Measurements from ENCODE around the gene TMEM208. TPM values are rescaled to one million over a fixed set of nuclear protein-coding genes. Genes with fewer than 3 reads are reported as not detected.

Gene TMEM208
- total and polyA plus RNA-seq, 2 of the 13 experiments (the other 11 are each of a cell fraction or from before 2014, with no cell fraction given) = 58.8 to 72.9 TPM

DNA sequence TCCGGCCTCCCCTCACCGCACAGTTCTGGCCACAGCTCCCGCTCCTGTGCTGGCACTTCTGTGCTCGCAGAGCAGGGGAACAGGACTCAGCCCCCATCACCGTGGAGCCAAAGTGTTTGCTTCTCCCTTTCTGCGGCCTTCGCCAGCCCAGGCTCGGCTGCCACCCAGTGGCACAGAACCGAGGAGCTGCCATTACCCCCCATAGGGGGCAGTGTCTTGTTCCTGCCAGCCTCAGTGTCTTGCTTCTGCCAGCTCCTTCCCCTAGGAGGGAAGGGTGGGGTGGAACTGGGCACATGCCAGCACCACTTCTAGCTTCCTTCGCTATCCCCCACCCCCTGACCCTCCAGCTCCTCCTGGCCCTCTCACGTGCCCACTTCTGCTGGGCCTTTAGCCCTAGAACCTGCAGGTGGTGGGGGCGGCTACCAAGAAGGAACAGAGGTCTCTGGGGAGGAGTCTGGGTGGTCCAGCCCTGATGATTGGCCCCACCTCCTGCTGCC lies 28.6 kb upstream of the TMEM208 start (continued):
- TF ChIP-seq, protein P1, sequence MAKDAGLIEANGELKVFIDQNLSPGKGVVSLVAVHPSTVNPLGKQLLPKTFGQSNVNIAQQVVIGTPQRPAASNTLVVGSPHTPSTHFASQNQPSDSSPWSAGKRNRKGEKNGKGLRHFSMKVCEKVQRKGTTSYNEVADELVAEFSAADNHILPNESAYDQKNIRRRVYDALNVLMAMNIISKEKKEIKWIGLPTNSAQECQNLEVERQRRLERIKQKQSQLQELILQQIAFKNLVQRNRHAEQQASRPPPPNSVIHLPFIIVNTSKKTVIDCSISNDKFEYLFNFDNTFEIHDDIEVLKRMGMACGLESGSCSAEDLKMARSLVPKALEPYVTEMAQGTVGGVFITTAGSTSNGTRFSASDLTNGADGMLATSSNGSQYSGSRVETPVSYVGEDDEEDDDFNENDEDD (CRISPR knock-in tag; IDR thresholded peaks at IDR 0.05; ENCODE audit: borderline replicate concordance) = no peak
- TF ChIP-seq ZNF337 (CRISPR knock-in tag; IDR thresholded peaks at IDR 0.05; ENCODE audit: borderline replicate concordance, low read depth) (no peak), STAG1 (CRISPR knock-in tag; IDR thresholded peaks at IDR 0.05) (peak; percentile 34), SCMH1 (CRISPR knock-in tag; IDR thresholded peaks at IDR 0.05; ENCODE audit: borderline replicate concordance) (no peak), RAD21 (CRISPR knock-in tag; IDR thresholded peaks at IDR 0.05) (peak; percentile 47; the same call in 1 of the 2 replicates), RORA (CRISPR knock-in tag; IDR thresholded peaks at IDR 0.05) (no peak), NCOA2 (CRISPR knock-in tag; IDR thresholded peaks at IDR 0.05) (no peak), HDAC2 (CRISPR knock-in tag; IDR thresholded peaks at IDR 0.05) (no peak)
- TF ChIP-seq, protein P2, sequence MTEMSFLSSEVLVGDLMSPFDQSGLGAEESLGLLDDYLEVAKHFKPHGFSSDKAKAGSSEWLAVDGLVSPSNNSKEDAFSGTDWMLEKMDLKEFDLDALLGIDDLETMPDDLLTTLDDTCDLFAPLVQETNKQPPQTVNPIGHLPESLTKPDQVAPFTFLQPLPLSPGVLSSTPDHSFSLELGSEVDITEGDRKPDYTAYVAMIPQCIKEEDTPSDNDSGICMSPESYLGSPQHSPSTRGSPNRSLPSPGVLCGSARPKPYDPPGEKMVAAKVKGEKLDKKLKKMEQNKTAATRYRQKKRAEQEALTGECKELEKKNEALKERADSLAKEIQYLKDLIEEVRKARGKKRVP (CRISPR knock-in tag; IDR thresholded peaks at IDR 0.05) = no peak
- TF ChIP-seq, protein P3, sequence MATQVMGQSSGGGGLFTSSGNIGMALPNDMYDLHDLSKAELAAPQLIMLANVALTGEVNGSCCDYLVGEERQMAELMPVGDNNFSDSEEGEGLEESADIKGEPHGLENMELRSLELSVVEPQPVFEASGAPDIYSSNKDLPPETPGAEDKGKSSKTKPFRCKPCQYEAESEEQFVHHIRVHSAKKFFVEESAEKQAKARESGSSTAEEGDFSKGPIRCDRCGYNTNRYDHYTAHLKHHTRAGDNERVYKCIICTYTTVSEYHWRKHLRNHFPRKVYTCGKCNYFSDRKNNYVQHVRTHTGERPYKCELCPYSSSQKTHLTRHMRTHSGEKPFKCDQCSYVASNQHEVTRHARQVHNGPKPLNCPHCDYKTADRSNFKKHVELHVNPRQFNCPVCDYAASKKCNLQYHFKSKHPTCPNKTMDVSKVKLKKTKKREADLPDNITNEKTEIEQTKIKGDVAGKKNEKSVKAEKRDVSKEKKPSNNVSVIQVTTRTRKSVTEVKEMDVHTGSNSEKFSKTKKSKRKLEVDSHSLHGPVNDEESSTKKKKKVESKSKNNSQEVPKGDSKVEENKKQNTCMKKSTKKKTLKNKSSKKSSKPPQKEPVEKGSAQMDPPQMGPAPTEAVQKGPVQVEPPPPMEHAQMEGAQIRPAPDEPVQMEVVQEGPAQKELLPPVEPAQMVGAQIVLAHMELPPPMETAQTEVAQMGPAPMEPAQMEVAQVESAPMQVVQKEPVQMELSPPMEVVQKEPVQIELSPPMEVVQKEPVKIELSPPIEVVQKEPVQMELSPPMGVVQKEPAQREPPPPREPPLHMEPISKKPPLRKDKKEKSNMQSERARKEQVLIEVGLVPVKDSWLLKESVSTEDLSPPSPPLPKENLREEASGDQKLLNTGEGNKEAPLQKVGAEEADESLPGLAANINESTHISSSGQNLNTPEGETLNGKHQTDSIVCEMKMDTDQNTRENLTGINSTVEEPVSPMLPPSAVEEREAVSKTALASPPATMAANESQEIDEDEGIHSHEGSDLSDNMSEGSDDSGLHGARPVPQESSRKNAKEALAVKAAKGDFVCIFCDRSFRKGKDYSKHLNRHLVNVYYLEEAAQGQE (IDR thresholded peaks at IDR 0.05; ENCODE audit: borderline replicate concordance in 1 of 2, low read depth in 1 of 2, low read length in 2 of 2) = no peak
- TF ChIP-seq, protein P4, sequence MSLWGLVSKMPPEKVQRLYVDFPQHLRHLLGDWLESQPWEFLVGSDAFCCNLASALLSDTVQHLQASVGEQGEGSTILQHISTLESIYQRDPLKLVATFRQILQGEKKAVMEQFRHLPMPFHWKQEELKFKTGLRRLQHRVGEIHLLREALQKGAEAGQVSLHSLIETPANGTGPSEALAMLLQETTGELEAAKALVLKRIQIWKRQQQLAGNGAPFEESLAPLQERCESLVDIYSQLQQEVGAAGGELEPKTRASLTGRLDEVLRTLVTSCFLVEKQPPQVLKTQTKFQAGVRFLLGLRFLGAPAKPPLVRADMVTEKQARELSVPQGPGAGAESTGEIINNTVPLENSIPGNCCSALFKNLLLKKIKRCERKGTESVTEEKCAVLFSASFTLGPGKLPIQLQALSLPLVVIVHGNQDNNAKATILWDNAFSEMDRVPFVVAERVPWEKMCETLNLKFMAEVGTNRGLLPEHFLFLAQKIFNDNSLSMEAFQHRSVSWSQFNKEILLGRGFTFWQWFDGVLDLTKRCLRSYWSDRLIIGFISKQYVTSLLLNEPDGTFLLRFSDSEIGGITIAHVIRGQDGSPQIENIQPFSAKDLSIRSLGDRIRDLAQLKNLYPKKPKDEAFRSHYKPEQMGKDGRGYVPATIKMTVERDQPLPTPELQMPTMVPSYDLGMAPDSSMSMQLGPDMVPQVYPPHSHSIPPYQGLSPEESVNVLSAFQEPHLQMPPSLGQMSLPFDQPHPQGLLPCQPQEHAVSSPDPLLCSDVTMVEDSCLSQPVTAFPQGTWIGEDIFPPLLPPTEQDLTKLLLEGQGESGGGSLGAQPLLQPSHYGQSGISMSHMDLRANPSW (CRISPR knock-in tag; IDR thresholded peaks at IDR 0.05; ENCODE audit: borderline replicate concordance) = no peak

Data from HepG2 (cell line).